GM23248 (cell line): ENCODE measurements around the gene NOC2L. TPM values are rescaled to one million over a fixed set of nuclear protein-coding genes. Genes with fewer than 3 reads are reported as not detected.

Experiments used
- DNase-seq: peaks from one replicate; pipeline ENCODE4 v3.0.0-alpha.2; 2015
- H2AFZ ChIP-seq: fragments of 200-600 bp; sonication (generic); 2 replicates; pipeline ENCODE4 v1.6.1; 2016; ENCODE audit warnings: antibody characterized with exemption
- H3F3A ChIP-seq: fragments of 200-600 bp; sonication (generic); 2 replicates; pipeline ENCODE4 v1.6.1; 2016; ENCODE audit warnings: mild to moderate bottlenecking, antibody characterized with exemption, mixed run types; ENCODE audit not compliant: insufficient read depth
- H3K27ac ChIP-seq: fragments of 200-600 bp; sonication (generic); 2 replicates; pipeline ENCODE4 v1.5.1; 2016; ENCODE audit warnings: mild to moderate bottlenecking
- H3K27me3 ChIP-seq: fragments of 200-600 bp; sonication (generic); replicated peaks from 2 replicates; pipeline ENCODE4 v1.6.1; 2016; ENCODE audit warnings: mild to moderate bottlenecking; ENCODE audit not compliant: insufficient read depth
- H3K36me3 ChIP-seq: fragments of 200-600 bp; sonication (generic); 2 replicates; pipeline ENCODE4 v1.6.1; 2016; ENCODE audit warnings: low read depth, mild to moderate bottlenecking
- H3K4me1 ChIP-seq: fragments of 200-600 bp; sonication (generic); 2 replicates; pipeline ENCODE4 v1.6.1; 2016; ENCODE audit warnings: mild to moderate bottlenecking; ENCODE audit not compliant: insufficient read depth
- H3K4me2 ChIP-seq: fragments of 200-600 bp; sonication (generic); one replicate; pipeline ENCODE4 v1.6.1; 2016; ENCODE audit warnings: mild to moderate bottlenecking; ENCODE audit not compliant: unreplicated experiment
- H3K4me3 ChIP-seq: fragments of 200-600 bp; sonication (generic); 2 replicates; pipeline ENCODE4 v1.5.1; 2016; ENCODE audit warnings: mild to moderate bottlenecking
- H3K79me2 ChIP-seq: fragments of 200-600 bp; sonication (generic); 2 replicates; pipeline ENCODE4 v1.6.1; 2016; ENCODE audit warnings: mild to moderate bottlenecking; ENCODE audit not compliant: insufficient read depth
- H3K9ac ChIP-seq: fragments of 200-600 bp; sonication (generic); 2 replicates; pipeline ENCODE4 v1.6.1; 2016; ENCODE audit warnings: mild to moderate bottlenecking
- H3K9me2 ChIP-seq: fragments of 200-600 bp; sonication (generic); 2 replicates; pipeline ENCODE4 v1.6.1; 2016; ENCODE audit warnings: mixed run types, mild to moderate bottlenecking, moderate library complexity; ENCODE audit not compliant: insufficient read depth
- H3K9me3 ChIP-seq: fragments of 200-600 bp; sonication (generic); one replicate; pipeline ENCODE4 v1.6.1; 2017; ENCODE audit warnings: low read depth
- H4K20me1 ChIP-seq: fragments of 200-600 bp; sonication (generic); 2 replicates; pipeline ENCODE4 v1.6.0; 2016; ENCODE audit not compliant: insufficient read depth
- EZH2 ChIP-seq: fragments of 200-600 bp; sonication (generic); IDR thresholded peaks from 2 replicates; pipeline ENCODE4 v1.6.1; 2018; ENCODE audit warnings: antibody characterized with exemption, mild to moderate bottlenecking; ENCODE audit not compliant: insufficient read depth, poor library complexity, severe bottlenecking
- EZH2phosphoT487 ChIP-seq: fragments of 200-600 bp; sonication (generic); IDR thresholded peaks from 2 replicates; pipeline ENCODE4 v1.6.1; 2018; ENCODE audit warnings: antibody characterized with exemption, moderate library complexity, mild to moderate bottlenecking, low read depth; ENCODE audit not compliant: insufficient read depth
- WGBS, 2 experiments: methylation state at CpG; one replicate each; pipeline ENCODE4 v1.1.6; 2015 to 2017; ENCODE audit warnings: low lambda C conversion rate in 2 of 2, low coverage in 1 of 2; ENCODE audit errors: missing lambda C conversion rate in 2 of 2; 5-methylcytosine and 5-hydroxymethylcytosine counted together
- in situ Hi-C: fragments of 300-500 bp; cut with MboI; formaldehyde crosslinking; loops from 2 replicates; pipeline ENCODE4 v1.15.0; 2020
- polyA plus RNA-seq: library from polyadenylated mRNA; unstranded; fragments of >200 nt; fragmentation: Nextera tagmentation; extraction: Ambion mirVana; gene quantifications from 2 replicates; pipeline ENCODE4 v1.2.1, GENCODE V29; 2016
- total RNA-seq: library from RNA; depleted of rRNA; stranded (reverse); fragments of >200 nt; shearing (Covaris generic); gene quantifications from 2 replicates; pipeline ENCODE4 v1.2.3, GENCODE V29; 2014

NOC2L gene
- total and polyA plus RNA-seq, 2 experiments from 2014 or later: 64.0 to 67.3 TPM

DNA sequence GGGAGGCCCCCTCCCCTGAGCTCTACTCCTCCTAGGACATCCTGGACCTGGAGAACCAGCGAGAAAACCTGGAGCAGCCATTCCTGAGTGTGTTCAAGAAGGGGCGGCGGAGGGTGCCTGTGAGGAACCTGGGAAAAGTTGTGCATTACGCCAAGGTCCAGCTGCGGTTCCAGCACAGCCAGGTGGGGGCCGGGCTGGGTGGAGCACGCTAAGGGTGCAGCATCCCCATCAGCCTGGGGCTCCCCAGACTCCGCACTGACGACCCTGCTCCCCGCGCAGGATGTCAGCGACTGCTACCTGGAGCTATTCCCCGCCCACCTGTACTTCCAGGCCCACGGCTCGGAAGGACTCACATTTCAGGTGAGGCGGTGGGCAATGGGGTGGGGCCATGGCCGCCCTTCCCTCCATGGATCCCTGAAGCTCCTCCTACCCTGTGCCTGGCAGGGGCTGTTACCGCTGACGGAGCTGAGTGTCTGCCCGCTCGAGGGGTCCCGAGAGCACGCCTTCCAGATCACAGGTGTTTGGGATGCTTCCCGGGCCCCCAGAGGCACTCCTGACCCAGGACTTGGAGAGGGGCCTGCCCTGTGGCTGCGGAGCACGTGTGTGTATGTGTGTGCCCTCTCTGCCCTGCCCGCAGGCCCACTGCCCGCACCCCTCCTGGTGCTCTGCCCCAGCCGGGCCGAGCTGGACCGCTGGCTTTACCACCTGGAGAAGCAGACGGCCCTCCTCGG is 11.4 kb upstream of the NOC2L start:
- Histone ChIP-seq H4K20me1 (no peaks in the 10 kb centered on the region), H3K4me3 (no peak overlapping the region), H3K36me3 (no peaks in the 10 kb centered on the region), H3K27me3 (no peaks in the 10 kb centered on the region), H3K27ac (no peak overlapping the region), H3K4me2 (no peak overlapping the region), H3K9ac (no peak overlapping the region), H3K79me2 (no peaks in the 10 kb centered on the region), H3F3A (no peaks in the 10 kb centered on the region), H3K9me2 (no peaks in the 10 kb centered on the region), H3K4me1 (0 out of 2 replicates have a peak, but pooled peaks cover 9% of the 10 kb centered on the region), H2AFZ (no peak overlapping the region), H3K9me3 (no peaks in the 10 kb centered on the region)
- in situ Hi-C loops: no loop called here
- no peak for DNase-seq
- TF ChIP-seq EZH2: no peak
- TF ChIP-seq EZH2phosphoT487: no peak
- 33 to 34% methylated on average over 25 to 26 of the region's 33 CpGs for WGBS, 2 experiments

GRCh38 chr1:969260-969855 is 10.3 kb upstream of the NOC2L start:
- in situ Hi-C loops: no loop called here

DNA sequence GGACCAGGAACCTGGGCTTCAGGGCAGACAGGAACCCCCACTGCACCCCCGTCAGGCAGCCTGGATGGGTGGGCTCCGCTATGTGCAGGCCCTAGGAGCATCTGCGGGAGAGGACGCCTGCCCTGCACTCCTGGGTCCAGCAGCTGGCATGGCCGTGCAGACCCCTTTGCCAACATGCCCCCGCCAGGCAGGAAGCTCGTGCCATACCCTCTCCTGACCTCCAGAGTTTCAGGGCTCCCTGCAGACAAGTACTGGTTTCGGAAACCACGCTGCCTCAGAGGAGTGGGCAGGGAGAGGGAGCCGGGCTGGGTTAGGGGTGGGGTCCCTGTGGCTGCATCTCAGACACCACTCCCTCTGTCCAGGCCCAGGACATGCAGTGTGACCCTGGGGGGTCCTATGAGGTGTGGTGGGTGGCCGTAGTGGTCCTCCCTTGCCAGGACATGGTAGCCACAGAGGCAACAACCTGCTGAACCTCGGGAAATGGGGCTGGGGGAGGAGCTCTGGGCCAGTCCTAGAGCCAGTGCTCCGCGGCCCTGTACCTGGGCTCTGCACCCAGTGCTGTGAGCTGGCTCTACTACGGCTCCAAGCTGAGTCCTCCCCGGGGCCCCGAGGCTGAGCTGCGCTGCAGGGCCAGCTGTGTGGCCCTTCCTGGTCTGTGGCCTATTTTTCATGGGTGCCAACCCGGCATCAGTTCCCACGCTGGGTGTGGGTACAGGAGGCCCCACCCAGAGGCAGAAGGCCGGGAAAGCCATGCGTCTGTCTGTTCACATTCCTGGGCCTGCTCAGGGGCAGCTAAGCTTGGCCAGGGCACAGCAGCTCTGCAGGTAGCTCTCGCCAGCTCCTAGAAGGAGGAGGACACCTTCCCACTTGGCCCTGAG is 8.6 kb upstream of the NOC2L start:
- DNase-seq: no peak
- H2AFZ ChIP-seq: no peak overlapping the region
- WGBS, 2 experiments: 76 to 83% methylated on average over 19 to 22 of the region's 23 CpGs
- H3K4me1 ChIP-seq: 0 out of 2 replicates have a peak, but pooled peaks cover 9% of the 10 kb centered on the region
- H3K27me3 ChIP-seq: no peaks in the 10 kb centered on the region
- H4K20me1 ChIP-seq: no peaks in the 10 kb centered on the region
- peak overlapping the region; percentile 77 for H3K4me2 ChIP-seq
- H3K79me2 ChIP-seq: no peaks in the 10 kb centered on the region
- no peaks in the 10 kb centered on the region for H3K36me3 ChIP-seq
- H3K9me2 ChIP-seq: no peaks in the 10 kb centered on the region
- no peaks in the 10 kb centered on the region for H3K9me3 ChIP-seq
- H3F3A ChIP-seq: no peaks in the 10 kb centered on the region
- H3K4me3 ChIP-seq: no peak overlapping the region
- H3K9ac ChIP-seq: no peak overlapping the region
- TF ChIP-seq EZH2 (no peak), EZH2phosphoT487 (no peak)
- no peak overlapping the region for H3K27ac ChIP-seq
- in situ Hi-C loops: no loop called here

More at GRCh38 chr1:969260-969855, 10.3 kb upstream of the NOC2L start:
- H2AFZ ChIP-seq: no peak overlapping the region
- 76 to 79% methylated on average over 15 of the region's 15 CpGs for WGBS, 2 experiments
- no peak overlapping the region for H3K4me3 ChIP-seq
- H3F3A ChIP-seq: no peaks in the 10 kb centered on the region
- TF ChIP-seq EZH2phosphoT487: no peak
- no peak for TF ChIP-seq EZH2
- H3K36me3 ChIP-seq: no peaks in the 10 kb centered on the region
- H3K27me3 ChIP-seq: no peaks in the 10 kb centered on the region
- H3K9me2 ChIP-seq: no peaks in the 10 kb centered on the region
- 0 out of 2 replicates have a peak, but pooled peaks cover 9% of the 10 kb centered on the region for H3K4me1 ChIP-seq
- no peak overlapping the region for H3K4me2 ChIP-seq
- no peak overlapping the region for H3K9ac ChIP-seq
- no peak overlapping the region for H3K27ac ChIP-seq
- DNase-seq: no peak
- no peaks in the 10 kb centered on the region for H3K9me3 ChIP-seq
- no peaks in the 10 kb centered on the region for H3K79me2 ChIP-seq
- no peaks in the 10 kb centered on the region for H4K20me1 ChIP-seq

- H3K9me2 ChIP-seq: no peaks in the 10 kb centered on the region
- in situ Hi-C loops: no loop called here
- peak overlapping the region; percentile 69 for H2AFZ ChIP-seq
- H3K4me1 ChIP-seq: 0 out of 2 replicates have a peak, but pooled peaks cover 9% of the 10 kb centered on the region
- peak; percentile 90 for DNase-seq
- H3K36me3 ChIP-seq: no peaks in the 10 kb centered on the region
- no peaks in the 10 kb centered on the region for H3K27me3 ChIP-seq
- H3F3A ChIP-seq: no peaks in the 10 kb centered on the region
- peak overlapping the region; percentile 77 for H3K4me2 ChIP-seq
- peak overlapping the region; percentile 75 for H3K4me3 ChIP-seq
- H3K9me3 ChIP-seq: no peaks in the 10 kb centered on the region
- peak overlapping the region; percentile 78 for H3K9ac ChIP-seq
- no peak for TF ChIP-seq EZH2phosphoT487
- no peak for TF ChIP-seq EZH2
- 2 to 3% methylated on average over 54 to 58 of the region's 60 CpGs for WGBS, 2 experiments
- H3K27ac ChIP-seq: peak overlapping the region; percentile 67
- no peaks in the 10 kb centered on the region for H4K20me1 ChIP-seq
- H3K79me2 ChIP-seq: no peaks in the 10 kb centered on the region; the same call in 1 of the 2 replicates
These were observed 7.7 kb upstream of the NOC2L start for GRCh38 chr1:966704-967300.
